HepG2 (cell line): ENCODE data around the gene MICALL2. TPM values are rescaled to one million over a fixed set of nuclear protein-coding genes. Genes with fewer than 3 reads are reported as not detected.

Experiments used
- ATAC-seq: fragments of 200-7000 bp; cut with Tn5 transposase; 3 replicates; pipeline ENCODE4 v1.9.1; 2020; ENCODE audit warnings: mild to moderate bottlenecking, moderate library complexity
- BruUV-seq: library from RNA; stranded (reverse); fragments of 400-500 nt; replicated peaks from 2 replicates; lab custom pipeline; 2021; lab: Mats Ljungman, UMichigan
- CTCF ChIA-PET: fragments of 300-600 bp; formaldehyde crosslinking; extraction: SDS; loops from one replicate; lab custom pipeline; 2021; ENCODE audit warnings: low total read pairs, inconsistent platforms, low intra/inter-chr PET ratio; lab: Yijun Ruan, JAX
- POLR2A ChIA-PET: fragments of 350-600 bp; sonication (Branson Sonifier 250); formaldehyde crosslinking; loops from one replicate; lab custom pipeline; 2020; ENCODE audit warnings: antibody characterized with exemption, inconsistent platforms; lab: Yijun Ruan, JAX
- DNase-seq: peaks from one replicate; pipeline ENCODE4 v3.0.0-alpha.2; 2015; ENCODE audit warnings: low spot score
- FAIRE-seq: peaks from 3 replicates; lab custom pipeline; 2011; peaks lifted over from hg19 to GRCh38; lab: Jason Lieb, UNC
- H2AFZ ChIP-seq: one replicate; pipeline ENCODE4 v1.6.1; 2011; ENCODE audit warnings: low read length, inconsistent platforms
- H3K27ac ChIP-seq: fragments of 300-600 bp; 3 replicates; pipeline ENCODE4 v1.8.0; 2011; ENCODE audit warnings: mixed run types, mild to moderate bottlenecking, mixed read lengths, low read length, inconsistent platforms; ENCODE audit not compliant: insufficient read depth; ENCODE audit errors: extremely low read length
- H3K27me3 ChIP-seq, 2 experiments: fragments of 200-600 bp in 1 of 2; 2 replicates in 1 of 2; 3 replicates in 1 of 2; pipeline versions ENCODE4 v1.6.0 to v1.8.0; 2011; ENCODE audit warnings: low read length in 2 of 2, mild to moderate bottlenecking in 2 of 2, moderate library complexity in 2 of 2, inconsistent platforms in 1 of 2; ENCODE audit not compliant: insufficient read depth in 2 of 2, control insufficient read depth in 1 of 2
- H3K36me3 ChIP-seq, 2 experiments: fragments of 200-600 bp in 1 of 2; replicated peaks in 1 of 2; 2 replicates in 1 of 2; 3 replicates in 1 of 2; pipeline versions ENCODE4 v1.5.1 to v1.8.0; 2011; ENCODE audit warnings: low read length in 2 of 2, inconsistent platforms in 1 of 2; ENCODE audit not compliant: insufficient read depth in 2 of 2, control insufficient read depth in 1 of 2
- H3K4me1 ChIP-seq: 2 replicates; pipeline ENCODE4 v1.5.1; 2012; ENCODE audit warnings: low read length, inconsistent platforms; ENCODE audit not compliant: insufficient read depth
- H3K4me2 ChIP-seq: 2 replicates; pipeline ENCODE4 v1.6.0; 2011; ENCODE audit warnings: low read depth, low read length, inconsistent platforms
- H3K4me3 ChIP-seq, 3 experiments: fragments of 200-600 bp in 1 of 3; sonication (generic), shearing (Covaris generic) in 1 of 3; replicated peaks in 1 of 3; 2 replicates each; pipeline ENCODE4 v1.5.1; 2011 to 2016; ENCODE audit warnings: low read length in 3 of 3, inconsistent platforms in 2 of 3, low read depth in 2 of 3, mild to moderate bottlenecking in 2 of 3, control low read depth in 1 of 3, mixed read lengths in 1 of 3; ENCODE audit not compliant: insufficient read depth in 1 of 3
- H3K79me2 ChIP-seq: one replicate; pipeline ENCODE4 v1.6.1; 2011; ENCODE audit warnings: low read length, inconsistent platforms; ENCODE audit not compliant: insufficient read depth
- H3K9ac ChIP-seq: 2 replicates; pipeline ENCODE4 v1.6.0; 2011; ENCODE audit warnings: mild to moderate bottlenecking, low read depth, low read length, inconsistent platforms; ENCODE audit not compliant: insufficient read depth
- H3K9me3 ChIP-seq: 2 replicates; pipeline ENCODE4 v1.5.1; 2012; ENCODE audit warnings: mild to moderate bottlenecking, low read length
- H4K20me1 ChIP-seq: 2 replicates; pipeline ENCODE4 v1.6.0; 2011; ENCODE audit warnings: inconsistent platforms, mild to moderate bottlenecking, low read length, moderate library complexity; ENCODE audit not compliant: insufficient read depth
- NCOA2 ChIP-seq: sonication (generic); formaldehyde crosslinking; IDR thresholded peaks from 2 replicates; pipeline ENCODE4 v1.8.0; 2022; ENCODE audit warnings: inconsistent platforms
- ZBED4 ChIP-seq: sonication (generic); formaldehyde crosslinking; IDR thresholded peaks from 2 replicates; pipeline ENCODE4 v1.4.0; 2020; ENCODE audit warnings: missing genetic modification reagents, borderline replicate concordance
- ZNF414 ChIP-seq: sonication (generic); formaldehyde crosslinking; IDR thresholded peaks from 2 replicates; pipeline ENCODE4 v1.5.0; 2020; ENCODE audit warnings: missing genetic modification reagents
- WGBS: methylation state at CpG from one replicate; pipeline ENCODE4 v1.1.6; 2017; ENCODE audit warnings: low lambda C conversion rate; 5-methylcytosine and 5-hydroxymethylcytosine counted together
- in situ Hi-C: cut with HindIII; loops from 2 replicates; pipeline ENCODE4 v1.10.0; 2017; ENCODE audit warnings: low pct_unique_long_range_greater_than_20kb; ENCODE audit not compliant: extremely low pct_ligation_motif_present
- intact Hi-C: fragments of 100-400 bp; cut with micrococcal nuclease; formaldehyde crosslinking; loops from one replicate; pipeline ENCODE4 v1.10.0; 2022; ENCODE audit not compliant: unreplicated experiment
- polyA plus RNA-seq, 8 experiments: library from polyadenylated mRNA; depleted of rRNA in 3 of 8; stranded (reverse) in 7 of 8; unstranded in 1 of 8; fragments of >200 nt; fragmentation: Illumina TruSeq in 4 of 8; extraction: Trizol in 4 of 8; gene quantifications; 2 replicates each; pipeline versions ENCODE4 v1.2.1 to v1.2.3, GENCODE V29; 2011 to 2016; ENCODE audit warnings: low read depth in 4 of 8, missing spikeins in 1 of 8, mixed read lengths in 1 of 8; ENCODE audit not compliant: insufficient read depth in 1 of 8
- total RNA-seq, 5 experiments: library from RNA; depleted of rRNA; stranded (reverse); fragments of >200 nt; fragmentation: Illumina TruSeq; extraction: Trizol; gene quantifications; 2 replicates each; pipeline ENCODE4 v1.2.3, GENCODE V29; 2016; ENCODE audit warnings: low read depth in 1 of 5

The MICALL2 gene
- total and polyA plus RNA-seq, 2 of the 13 experiments (the other 11 are each of a cell fraction or from before 2014, with no cell fraction given): 5.8 to 12.4 TPM

GRCh38 chr7:1396195-1396594 is 63.1 kb downstream of the MICALL2 start (continued):
- TF ChIP-seq ZBED4 (CRISPR knock-in tag) (no peak), ZNF414 (CRISPR knock-in tag) (no peak)
- TF ChIP-seq, all 625 proteins: peak for 0

DNA sequence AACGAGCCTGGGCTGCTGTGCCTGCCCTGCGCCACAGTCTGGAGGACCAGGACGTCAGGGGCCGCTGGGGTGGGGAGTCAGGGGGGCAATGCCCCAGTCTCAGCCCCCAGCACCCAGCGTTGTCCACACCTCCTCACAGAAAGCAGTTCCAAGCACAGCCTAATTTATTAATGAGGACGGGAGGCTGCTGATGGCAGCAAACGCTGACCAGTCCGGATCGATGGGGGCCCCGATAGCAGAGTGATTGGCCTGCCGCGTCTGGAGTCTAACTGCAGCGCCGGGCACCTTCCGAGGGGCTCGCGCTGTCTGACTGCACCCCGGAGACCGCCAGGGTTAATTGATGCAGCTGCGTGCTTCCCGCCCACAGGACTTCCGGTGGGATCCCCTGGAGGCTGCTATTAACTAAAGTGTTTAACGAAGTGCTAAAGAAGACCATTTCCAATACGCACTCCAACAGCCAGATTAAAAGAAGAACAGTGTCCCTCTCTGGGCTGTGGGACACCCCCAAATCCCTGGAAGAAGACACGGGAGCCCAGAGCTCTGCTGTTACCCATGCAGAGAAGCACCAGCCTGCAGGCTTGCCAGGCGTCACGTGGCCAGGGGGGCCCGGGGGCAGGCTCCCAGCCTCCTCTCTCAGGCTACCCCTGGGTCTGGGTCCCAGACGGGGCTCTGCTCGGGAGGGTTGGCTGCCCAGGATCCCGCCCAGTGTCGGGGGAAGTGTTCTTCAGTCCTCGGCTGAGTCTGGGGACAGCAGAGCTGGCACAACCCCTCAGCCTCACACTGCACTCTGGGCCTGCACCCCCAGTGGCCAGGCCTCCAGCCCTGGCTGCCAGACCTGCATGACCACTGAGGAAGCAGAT is 63.8 kb downstream of the MICALL2 start:
- no peaks in the 10 kb centered on the region for H3K9me3 ChIP-seq
- H3K27me3 ChIP-seq: peaks cover 13 to 77% of the 10 kb centered on the region in 2 experiments; a peak in 4 of 5 replicates
- H3K9ac ChIP-seq: no peak overlapping the region
- WGBS: 51% methylated on average over 14 of the region's 33 CpGs
- in situ Hi-C loops (loop anchor here (10.0 kb wide), 1 partner anchor 171 kb away; no protein-coding TSS in a partner anchor), intact Hi-C loops (no loop called here)
- CTCF ChIA-PET: no interaction called here
- no peak for ATAC-seq
- no peaks in the 10 kb centered on the region for H3K79me2 ChIP-seq
- TF ChIP-seq NCOA2 (CRISPR knock-in tag): no peak
- POLR2A ChIA-PET: no interaction called here
- H3K36me3 ChIP-seq: no peaks in the 10 kb centered on the region
- no peaks in the 10 kb centered on the region for H4K20me1 ChIP-seq
- DNase-seq: no peak
- no peak overlapping the region for H2AFZ ChIP-seq
- H3K4me1 ChIP-seq: peaks cover 6% of the 10 kb centered on the region; the same call in 1 of the 2 replicates
- no TSS peak for BruUV-seq
- FAIRE-seq: no peak
- no peak overlapping the region for H3K4me3 ChIP-seq
- H3K27ac ChIP-seq: no peak overlapping the region
- no peak overlapping the region for H3K4me2 ChIP-seq
